Naive B cell (primary cell): ENCODE data around the gene PMM2. TPM values are rescaled to one million over a fixed set of nuclear protein-coding genes. Genes with fewer than 3 reads are reported as not detected.

ENCODE experiments used
- polyA plus RNA-seq, 6 donors: library from polyadenylated mRNA; unstranded; fragments of 300-500 nt; fragmentation: Illumina TruSeq; gene quantifications; one replicate each; pipeline ENCODE4 v1.2.3, GENCODE V29; 2021; ENCODE audit warnings: low read depth in 6 of 6

PMM2 gene
- polyA plus RNA-seq, 6 donors from 2014 or later, result 19.8 to 33.0 (median 25.1) TPM

Other genes with a start within 250 kb of the PMM2 start
- not detected for gene TMEM114, start 207.3 kb upstream of the PMM2 start, polyA plus RNA-seq
- gene METTL22, start 176.1 kb upstream of the PMM2 start, polyA plus RNA-seq, result 10 to 100 TPM in 4 of 6 donors, 1 to 10 TPM in 2; 8.3 to 20.7 (median 13.7) TPM
- 10 to 100 TPM in 1 of 6 donors, 1 to 10 TPM in 5; 1.9 to 10.0 (median 4.8) TPM for gene ABAT, start 123.2 kb upstream of the PMM2 start, polyA plus RNA-seq
- gene TMEM186, start 200 bp upstream of the PMM2 start, polyA plus RNA-seq, result 10 to 100 TPM; 10.3 to 18.9 (median 17.1) TPM
- 10 to 100 TPM; 37.0 to 62.1 (median 50.3) TPM for gene CARHSP1, start 71.2 kb downstream of the PMM2 start, polyA plus RNA-seq
- gene LITAFD, start 84.5 kb downstream of the PMM2 start, polyA plus RNA-seq, result not detected
- gene USP7, start 166.1 kb downstream of the PMM2 start, polyA plus RNA-seq, result 10 to 100 TPM in 4 of 6 donors, 1 to 10 TPM in 2; 4.4 to 21.5 (median 12.2) TPM